ENCODE data around the gene NEUROG1. TPM values are rescaled to one million over a fixed set of nuclear protein-coding genes. Genes with fewer than 3 reads are reported as not detected.

The NEUROG1 gene
- polyA plus RNA-seq, 1 donor from 2014 or later: not detected

- Histone ChIP-seq H3K4me2 (ENCODE audit: low read length) (no peak overlapping the region), H3K27me3 (ENCODE audit: insufficient read depth, low read depth, low read length) (no peaks in the 10 kb centered on the region), H3K4me3 (ENCODE audit: low read length) (no peak overlapping the region), H3K9me2 (ENCODE audit: insufficient read depth, low read length) (no peaks in the 10 kb centered on the region), H3K36me3 (ENCODE audit: insufficient read depth, low read length) (no peaks in the 10 kb centered on the region), H3K9ac (ENCODE audit: low read length) (no peak overlapping the region), H3F3A (ENCODE audit: insufficient read depth, low read length, poor library complexity, severe bottlenecking) (no peaks in the 10 kb centered on the region), H3K79me2 (replicated peaks; ENCODE audit: insufficient read depth, low read length) (no peaks in the 10 kb centered on the region), H2AFZ (ENCODE audit: low read depth, low read length) (no peak overlapping the region), H4K20me1 (ENCODE audit: insufficient read depth) (no peaks in the 10 kb centered on the region), H3K9me3 (ENCODE audit: low read length) (no peaks in the 10 kb centered on the region), H3K27ac (ENCODE audit: low read length) (no peak overlapping the region)
- no peak for TF ChIP-seq RAD21 (conservative IDR thresholded peaks at IDR 0.05)
- no peak for TF ChIP-seq CTCF (IDR thresholded peaks at IDR 0.05; ENCODE audit: poor library complexity, severe bottlenecking)
- TF ChIP-seq REST (IDR thresholded peaks at IDR 0.05; ENCODE audit: borderline replicate concordance): no peak
- no peak for TF ChIP-seq POLR2AphosphoS5 (IDR thresholded peaks at IDR 0.05)
- no peak for TF ChIP-seq EZH2 (IDR thresholded peaks at IDR 0.05; ENCODE audit: borderline replicate concordance, insufficient read depth, low read length, poor library complexity, severe bottlenecking)
- TF ChIP-seq SMC3 (conservative IDR thresholded peaks at IDR 0.05; ENCODE audit: poor library complexity): no peak
- no peak for TF ChIP-seq EP300 (conservative IDR thresholded peaks at IDR 0.05; ENCODE audit: poor library complexity, severe bottlenecking)
- no peak for TF ChIP-seq MXI1 (conservative IDR thresholded peaks at IDR 0.05; ENCODE audit: poor library complexity, severe bottlenecking)
- TF ChIP-seq TAF1 (IDR thresholded peaks at IDR 0.05; ENCODE audit: low read depth): no peak
Observed at GRCh38 chr5:135570453-135570764, 34.6 kb upstream of the NEUROG1 start.

GRCh38 chr5:135569755-135570452 lies 34.1 kb upstream of the NEUROG1 start:
- Histone ChIP-seq H3K9me2 (ENCODE audit: insufficient read depth, low read length) (no peaks in the 10 kb centered on the region), H3K9ac (ENCODE audit: low read length) (no peak overlapping the region), H3K79me2 (replicated peaks; ENCODE audit: insufficient read depth, low read length) (no peaks in the 10 kb centered on the region), H3K36me3 (ENCODE audit: insufficient read depth, low read length) (no peaks in the 10 kb centered on the region), H3F3A (ENCODE audit: insufficient read depth, low read length, poor library complexity, severe bottlenecking) (no peaks in the 10 kb centered on the region), H3K4me3 (ENCODE audit: low read length) (no peak overlapping the region), H3K4me2 (ENCODE audit: low read length) (no peak overlapping the region), H3K9me3 (ENCODE audit: low read length) (no peaks in the 10 kb centered on the region), H3K27me3 (ENCODE audit: insufficient read depth, low read depth, low read length) (no peaks in the 10 kb centered on the region), H3K27ac (ENCODE audit: low read length) (no peak overlapping the region), H4K20me1 (ENCODE audit: insufficient read depth) (no peaks in the 10 kb centered on the region), H2AFZ (ENCODE audit: low read depth, low read length) (no peak overlapping the region)
- TF ChIP-seq POLR2AphosphoS5 (IDR thresholded peaks at IDR 0.05) (no peak), EZH2 (IDR thresholded peaks at IDR 0.05; ENCODE audit: borderline replicate concordance, insufficient read depth, low read length, poor library complexity, severe bottlenecking) (no peak), TAF1 (IDR thresholded peaks at IDR 0.05; ENCODE audit: low read depth) (no peak), CTCF (IDR thresholded peaks at IDR 0.05; ENCODE audit: poor library complexity, severe bottlenecking) (no peak), MXI1 (conservative IDR thresholded peaks at IDR 0.05; ENCODE audit: poor library complexity, severe bottlenecking) (no peak), RAD21 (conservative IDR thresholded peaks at IDR 0.05) (no peak), REST (IDR thresholded peaks at IDR 0.05; ENCODE audit: borderline replicate concordance) (no peak), EP300 (conservative IDR thresholded peaks at IDR 0.05; ENCODE audit: poor library complexity, severe bottlenecking) (no peak), SMC3 (conservative IDR thresholded peaks at IDR 0.05; ENCODE audit: poor library complexity) (no peak)
